ENCODE results near the gene TRABD2B. TPM values are rescaled to one million over a fixed set of nuclear protein-coding genes. Genes with fewer than 3 reads are reported as not detected.

Gene TRABD2B
- total RNA-seq, 1 donor from 2014 or later, result 0.64 TPM

DNA sequence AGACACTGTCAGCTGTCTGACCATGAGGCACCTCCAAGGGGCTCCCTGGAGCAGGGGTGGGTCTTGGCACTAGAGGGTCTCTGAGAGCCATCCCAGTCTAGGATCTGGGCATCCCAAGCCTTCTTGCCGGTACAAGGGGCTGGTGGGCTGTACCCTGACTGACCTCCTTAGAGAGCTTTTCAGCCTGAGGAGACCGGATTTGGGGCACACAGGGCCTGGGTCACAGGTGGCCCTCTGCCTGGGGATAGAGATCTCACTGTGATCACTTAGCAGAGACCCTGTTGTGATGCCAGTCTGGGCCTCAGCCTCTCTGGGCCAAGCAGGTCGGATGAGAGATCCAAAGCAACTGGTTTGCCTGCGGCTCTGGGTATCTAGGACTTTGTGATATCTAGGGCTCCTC is 227.2 kb downstream of the TRABD2B start:
- ATAC-seq, result no peak

DNA sequence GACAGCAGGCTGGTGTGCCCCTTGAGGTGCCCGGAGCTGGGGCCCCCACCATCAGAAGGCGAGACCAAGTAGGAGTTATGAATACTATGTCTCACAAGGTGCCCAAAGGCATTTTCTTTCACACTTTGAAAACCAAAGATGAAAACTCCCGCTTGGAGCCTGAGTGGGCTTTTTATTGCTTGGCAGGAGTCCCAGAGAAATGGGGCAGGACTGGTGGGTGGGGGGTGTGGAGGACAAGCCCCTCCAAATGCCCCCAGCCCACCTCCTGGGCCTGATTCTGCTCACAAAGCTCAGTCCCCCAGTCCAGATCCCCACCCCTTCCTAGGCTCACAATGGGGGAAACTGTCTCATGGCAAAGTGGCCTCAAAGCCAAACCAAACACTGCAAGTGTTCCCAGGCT is 227.9 kb downstream of the TRABD2B start:
- ATAC-seq, result no peak

DNA sequence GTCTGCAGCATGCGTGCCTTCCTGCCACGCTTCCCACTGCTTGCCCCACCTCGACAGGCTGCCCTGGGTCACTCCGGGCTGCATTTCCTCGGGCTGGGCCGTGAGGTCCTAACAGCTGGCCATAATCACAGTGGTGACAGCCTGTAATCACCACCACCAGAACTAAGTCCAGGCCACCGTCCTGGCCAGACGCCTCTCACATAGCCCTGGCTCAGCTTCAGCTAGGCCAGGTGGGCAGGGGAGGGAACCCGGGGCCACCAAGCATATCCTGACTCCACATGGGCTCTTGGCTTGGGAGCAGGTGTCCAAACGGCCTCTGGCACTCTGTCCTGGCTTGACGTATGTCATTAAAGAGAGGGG is 229.5 kb downstream of the TRABD2B start:
- no peak for ATAC-seq

DNA sequence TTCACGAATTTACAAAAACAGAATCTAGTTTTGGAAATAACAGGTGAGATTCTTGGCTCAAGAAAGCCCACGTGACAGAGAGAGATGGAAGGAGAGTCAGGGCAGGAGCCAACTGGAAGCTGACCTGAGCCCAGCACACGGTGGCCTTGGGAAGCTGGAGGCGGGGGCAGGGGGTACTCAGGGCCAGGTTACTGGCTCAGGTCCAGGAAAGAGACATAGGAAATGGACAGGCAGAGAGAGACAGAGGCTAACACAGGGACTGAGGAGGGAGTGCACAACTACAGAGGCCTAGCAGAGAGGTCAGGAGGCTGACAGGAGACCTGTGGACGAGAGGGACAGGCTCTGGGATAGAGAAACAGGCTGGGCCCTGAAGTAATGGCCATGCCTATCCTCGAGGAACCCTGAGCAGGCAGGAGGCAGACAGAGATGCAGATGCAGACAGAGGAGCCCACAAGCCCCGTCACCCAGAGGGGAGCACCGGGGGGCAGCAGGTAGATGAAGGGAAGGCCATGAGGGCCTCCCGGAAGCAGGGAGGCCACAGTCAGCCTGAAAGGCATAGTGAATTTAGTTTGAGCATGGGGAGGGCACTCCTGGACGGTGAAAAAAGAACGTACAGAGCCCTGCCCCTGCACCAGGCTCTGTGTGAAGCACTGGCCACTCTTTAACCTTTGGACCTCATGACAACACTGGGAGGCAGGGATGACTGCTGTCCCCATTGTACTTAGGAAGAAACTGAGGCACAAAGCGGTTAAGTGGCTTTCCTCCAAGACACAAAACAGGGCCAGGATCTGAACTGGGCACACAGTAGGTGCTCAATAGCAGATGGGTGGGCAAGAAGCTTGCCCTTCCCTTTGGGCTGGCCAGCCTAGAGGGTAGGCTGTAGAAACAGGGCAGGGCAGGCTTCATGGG is 230.1 kb downstream of the TRABD2B start:
- ATAC-seq, result no peak

DNA sequence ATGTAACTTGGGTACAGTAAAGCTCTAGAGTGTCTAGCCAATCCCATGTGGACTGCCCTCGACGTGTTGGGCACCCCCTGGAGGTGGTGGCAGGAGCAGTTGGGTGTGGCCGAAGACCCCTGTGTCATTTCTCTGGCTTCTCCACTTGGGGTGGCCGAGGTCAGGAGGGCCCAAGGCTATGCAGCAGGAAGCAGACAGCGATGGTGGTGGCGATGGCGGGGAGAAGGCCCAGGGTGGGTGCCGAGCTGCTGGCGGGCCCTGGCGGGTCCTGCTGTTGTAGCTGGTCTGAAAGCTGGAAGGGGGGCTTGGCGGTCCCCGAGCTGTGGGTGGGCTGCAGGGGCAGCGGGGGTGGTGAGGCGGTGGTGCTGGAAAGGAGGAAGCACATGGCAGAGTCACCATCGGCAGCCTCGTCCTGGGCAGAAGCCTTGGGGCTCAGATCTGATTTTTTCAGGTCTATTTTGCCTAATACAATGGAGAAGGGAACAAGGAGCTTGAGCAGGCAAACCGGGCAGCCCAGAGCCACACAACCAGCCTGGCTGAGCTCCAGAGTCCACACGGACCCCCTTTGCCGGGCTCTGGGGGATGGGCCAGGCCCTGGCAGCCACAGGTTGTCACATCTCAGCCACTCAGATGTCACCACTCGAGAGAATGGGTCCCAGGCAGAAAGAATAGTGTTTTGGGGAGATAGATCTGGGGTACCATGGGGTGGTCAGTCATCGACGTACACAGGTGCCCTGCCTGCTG is 231.3 kb downstream of the TRABD2B start:
- ATAC-seq, result no peak

DNA sequence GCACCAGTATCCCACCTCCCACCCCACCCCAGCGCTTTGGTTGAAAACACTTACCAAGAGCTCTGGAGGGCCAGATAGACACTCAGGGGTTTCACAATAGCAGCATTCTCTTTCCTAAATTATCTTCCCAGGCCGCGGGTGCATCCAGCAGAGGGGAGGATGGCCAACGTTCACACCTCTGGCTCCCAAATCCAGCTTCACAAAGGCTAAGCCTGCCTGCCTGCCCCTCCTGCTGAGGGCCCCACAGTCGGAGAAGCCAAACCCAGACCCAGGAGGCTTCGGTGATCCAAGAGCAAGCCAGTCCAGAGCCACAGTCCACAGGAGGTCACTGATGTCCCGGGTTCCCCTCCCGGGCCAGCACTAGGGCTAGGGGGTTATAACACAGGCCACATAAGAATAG is 231.9 kb downstream of the TRABD2B start:
- ATAC-seq, result no peak

DNA sequence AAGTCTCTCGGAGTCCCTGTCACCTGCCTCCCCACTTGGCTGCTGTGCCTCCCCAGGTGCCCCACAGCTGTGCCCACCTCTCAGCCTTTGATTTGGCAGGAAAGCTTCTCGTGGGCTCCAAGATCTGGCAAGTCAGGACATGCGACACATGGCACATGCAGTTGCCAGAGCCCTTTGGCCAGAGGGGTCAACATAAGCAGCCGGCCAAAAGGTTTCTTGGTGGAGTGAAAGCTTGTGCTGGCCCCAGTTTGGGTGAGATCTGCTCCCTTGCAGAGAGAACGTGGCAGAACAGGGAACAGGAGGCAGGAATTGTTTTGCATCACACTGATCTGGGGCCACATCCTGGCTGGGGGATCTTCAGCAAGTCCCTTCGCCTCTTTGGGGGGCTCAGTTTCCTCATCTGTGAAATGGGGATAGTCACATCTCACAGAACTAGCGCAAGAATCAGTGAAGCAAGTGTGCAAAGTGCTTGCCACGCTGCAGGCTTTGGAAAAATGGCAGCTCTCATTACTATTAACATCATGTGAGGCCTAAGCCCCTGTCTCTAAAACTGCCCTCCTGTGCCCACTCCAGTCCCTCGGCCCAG is 232.6 kb downstream of the TRABD2B start:
- no peak for ATAC-seq

DNA sequence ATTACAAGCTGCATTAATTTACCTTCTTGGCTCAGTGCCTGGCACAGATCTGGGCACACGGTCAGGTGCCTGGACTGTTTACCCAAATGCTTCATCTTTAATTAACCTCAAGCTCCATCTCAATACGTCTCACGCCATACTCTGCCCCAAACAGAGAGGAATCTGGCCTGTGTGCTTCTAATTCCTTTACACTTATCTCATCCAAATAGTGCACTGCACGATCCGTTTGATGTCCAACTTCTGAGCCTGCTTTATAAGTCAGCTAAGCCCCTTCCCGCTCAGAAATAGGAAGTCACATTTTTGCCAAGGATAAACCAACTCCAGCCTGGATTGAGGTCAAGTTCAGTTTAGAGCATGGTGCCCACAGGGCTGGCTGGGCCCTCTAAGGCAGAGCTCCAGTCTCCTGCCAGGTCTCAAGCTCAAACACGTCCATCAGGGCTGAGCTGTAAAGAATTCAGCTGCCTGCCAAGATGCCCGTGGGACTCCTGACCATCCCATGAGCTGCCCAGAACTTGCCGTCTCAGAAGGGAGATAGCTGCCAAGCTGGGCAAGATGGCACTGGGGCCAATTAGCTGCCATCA is 233.5 kb downstream of the TRABD2B start:
- ATAC-seq, result peak; percentile 78

DNA sequence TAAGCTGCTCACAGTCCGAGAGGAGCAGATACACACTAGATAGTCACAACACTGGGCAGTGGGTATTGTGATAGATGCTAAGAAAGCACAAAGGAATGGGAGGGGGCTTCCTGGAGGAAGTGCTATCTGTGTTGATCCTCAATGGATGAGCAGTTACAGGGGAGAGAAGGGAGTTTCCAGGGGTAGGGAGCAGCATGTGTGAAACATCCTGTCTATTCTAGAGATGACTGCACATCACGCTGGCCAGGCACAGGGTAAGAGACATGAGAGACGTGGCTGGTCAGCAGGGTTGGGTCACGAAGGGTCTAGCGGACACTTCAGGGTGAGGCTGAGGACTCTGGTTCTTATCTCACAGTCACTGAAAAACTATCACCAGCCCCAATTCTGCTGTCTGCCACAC is 235.2 kb downstream of the TRABD2B start:
- no peak for ATAC-seq

DNA sequence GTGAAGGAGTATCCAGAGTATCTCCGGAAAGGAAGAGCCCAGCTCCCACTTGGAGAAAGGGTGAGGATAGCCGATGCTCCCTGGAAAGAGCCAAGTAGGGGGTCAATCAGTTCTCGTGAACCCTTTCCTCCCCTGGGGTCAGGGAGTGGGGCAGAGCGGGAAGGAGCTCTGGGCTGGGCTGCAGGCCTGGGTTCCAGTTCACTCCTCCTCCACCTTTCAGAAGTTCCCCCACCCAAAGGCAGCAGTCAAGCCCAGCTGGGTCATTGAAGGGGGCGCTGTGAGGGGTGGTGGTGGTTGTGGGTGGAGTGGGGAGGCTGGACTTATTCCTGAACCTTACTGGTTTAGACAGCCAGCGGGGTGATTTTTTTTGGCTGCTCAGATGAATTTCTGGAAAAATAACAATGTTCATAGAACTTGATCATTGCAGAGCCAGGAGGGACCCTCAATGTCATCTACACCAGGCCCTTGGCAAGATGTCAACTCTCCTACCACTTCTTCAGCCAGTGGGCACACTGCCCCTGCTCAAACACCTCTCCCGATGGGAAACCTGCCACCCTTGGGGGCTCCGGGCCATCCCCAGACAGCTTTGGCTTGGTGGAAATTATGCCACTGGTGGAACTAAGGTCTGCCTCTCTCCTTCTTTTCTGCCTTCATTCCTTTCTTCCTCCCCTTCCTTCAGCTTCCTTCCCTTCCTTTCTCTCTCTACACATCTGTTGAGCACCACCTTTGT is 235.8 kb downstream of the TRABD2B start:
- no peak for ATAC-seq

DNA sequence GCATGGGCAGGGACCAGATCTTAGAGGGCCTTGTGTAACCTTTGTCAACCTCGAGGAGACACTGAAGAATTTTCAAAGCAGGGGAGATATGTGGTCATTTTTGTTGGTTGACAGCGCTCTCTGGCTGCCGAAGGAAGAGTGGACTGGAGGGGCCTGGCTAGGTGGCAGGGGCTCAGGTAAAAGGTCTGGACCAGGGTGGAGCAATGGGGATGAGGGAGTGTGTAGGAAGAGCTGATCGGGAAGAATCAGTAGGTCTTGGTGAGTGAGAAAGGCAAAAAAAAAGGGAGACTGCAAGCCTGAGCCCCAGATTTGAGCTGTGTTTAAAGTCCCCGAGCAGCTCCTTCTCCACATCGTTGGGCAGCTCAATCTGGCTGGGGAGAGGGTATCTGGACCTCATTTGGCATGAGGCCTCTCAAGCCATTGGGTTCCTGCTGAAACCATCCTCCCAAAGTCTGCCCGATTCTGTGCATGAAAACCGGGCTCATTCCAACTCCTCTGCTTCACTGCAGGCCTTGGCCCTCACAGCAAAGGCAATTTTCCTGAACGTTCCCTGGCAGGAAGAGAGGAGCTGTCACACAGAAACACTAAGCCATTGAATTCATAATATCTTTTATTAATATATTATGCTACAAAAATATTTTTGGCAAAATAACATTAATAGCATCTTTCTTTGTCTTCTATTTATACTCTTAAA is 237.1 kb downstream of the TRABD2B start:
- ATAC-seq, result no peak

DNA sequence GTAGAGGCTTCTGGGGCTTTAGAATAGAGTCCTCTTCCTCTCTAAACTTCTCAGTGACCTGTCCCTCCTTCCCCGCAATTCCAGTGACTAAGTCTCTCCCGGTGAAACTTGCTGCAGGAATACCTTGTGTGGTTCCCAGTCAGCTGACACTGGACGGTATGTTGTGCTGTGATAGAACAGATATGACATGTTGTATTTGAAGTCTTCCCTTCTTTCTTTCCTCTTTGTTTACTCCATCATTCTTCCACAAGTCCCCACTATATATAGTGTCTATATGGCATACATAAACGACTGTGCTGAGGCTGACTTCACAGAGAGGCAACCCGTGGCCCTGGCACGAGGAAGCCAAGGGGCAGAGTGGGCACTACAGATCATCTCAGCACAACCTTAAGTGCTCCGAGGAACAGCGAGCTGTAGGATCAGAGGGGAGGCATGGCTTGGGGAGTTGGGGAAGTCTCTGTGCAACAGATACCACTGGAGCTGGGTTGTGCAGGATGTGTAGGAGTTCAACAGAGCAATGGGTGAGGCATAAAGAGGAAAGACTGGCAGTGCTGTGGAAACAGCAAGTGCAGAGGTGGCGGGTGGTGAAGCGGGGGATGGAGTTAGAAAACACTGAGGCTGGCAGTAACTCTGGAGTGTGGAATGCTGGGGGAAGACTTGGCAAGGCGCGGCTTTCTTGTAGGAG is 237.8 kb downstream of the TRABD2B start:
- no peak for ATAC-seq

DNA sequence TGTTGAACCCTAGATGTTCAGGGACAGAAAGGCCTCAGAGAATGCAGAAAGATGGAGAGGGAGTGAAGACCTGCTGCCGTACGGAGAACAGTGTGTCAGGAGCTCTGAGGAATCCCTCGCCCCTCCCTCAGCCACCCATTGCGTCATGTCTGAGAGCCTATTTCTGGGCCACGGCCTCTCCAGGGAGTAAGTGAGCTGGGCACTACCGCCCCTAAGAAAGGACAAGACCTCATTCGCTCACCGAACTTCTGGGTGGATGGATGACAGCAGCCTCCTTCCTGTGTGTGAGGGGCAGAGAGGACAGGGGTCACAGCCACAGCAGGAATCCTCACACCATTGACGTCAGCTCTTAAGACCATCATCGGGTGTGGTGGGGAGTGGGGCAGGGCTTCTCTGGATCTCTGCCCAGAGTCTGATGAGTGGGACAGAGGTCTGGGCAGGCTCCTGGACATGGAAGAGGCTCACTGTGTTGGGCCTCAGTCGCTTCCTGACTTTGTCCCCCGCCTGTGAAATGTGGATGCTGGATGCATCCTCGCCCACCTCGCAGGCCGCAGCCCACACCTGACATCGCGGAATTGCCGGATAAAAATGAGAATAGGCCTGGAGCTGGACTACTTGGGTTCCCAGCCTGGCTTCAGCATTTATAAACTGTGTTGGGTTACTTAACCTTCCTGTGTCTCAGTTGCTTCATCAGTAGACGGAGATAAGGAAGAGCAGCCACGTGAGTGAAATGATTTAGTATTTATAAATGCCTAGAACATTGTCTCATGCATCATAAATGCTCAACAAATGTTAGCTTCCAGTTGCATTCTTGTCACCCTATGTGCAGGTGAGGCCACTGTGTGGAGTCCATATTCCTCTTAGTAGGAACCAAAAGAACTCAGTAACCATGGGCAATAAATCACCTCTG is 238.6 kb downstream of the TRABD2B start:
- no peak for ATAC-seq

DNA sequence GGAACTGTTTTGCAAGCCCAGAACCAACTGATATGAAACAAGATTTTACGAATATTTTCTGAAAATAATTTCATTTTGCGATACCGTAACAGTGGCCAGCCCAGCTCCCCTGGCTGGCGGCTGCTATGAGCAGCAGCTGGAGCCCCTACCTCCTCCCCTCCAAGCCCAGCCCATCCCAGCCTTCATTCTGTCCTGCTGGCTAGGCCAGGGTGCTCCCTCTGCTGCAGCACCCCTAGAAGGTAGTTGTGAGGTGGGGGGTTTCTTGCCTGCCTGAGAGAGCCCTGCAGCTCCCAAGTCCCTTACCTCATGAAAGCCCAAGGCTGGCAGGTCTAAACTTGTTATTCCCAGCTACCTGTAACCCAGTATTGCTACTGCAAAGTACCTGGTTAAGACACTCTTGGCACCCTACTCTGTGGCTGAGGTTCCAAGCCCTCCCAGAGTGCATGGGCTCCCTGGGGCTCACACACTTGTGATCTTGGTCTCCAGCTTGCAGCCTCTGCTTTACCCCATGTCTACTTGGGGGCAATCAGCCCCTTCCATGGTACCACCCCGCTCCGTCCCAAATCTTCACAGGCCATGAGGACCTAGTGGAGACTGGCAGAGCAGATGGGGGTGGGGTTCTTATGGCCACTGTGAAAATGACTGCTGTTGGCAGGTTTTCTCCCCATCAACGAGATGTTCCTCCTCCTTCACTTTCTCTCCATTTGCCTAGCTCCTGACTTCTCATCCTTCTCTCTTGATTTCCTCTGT is 239.8 kb downstream of the TRABD2B start:
- peak; percentile 39 for ATAC-seq

DNA sequence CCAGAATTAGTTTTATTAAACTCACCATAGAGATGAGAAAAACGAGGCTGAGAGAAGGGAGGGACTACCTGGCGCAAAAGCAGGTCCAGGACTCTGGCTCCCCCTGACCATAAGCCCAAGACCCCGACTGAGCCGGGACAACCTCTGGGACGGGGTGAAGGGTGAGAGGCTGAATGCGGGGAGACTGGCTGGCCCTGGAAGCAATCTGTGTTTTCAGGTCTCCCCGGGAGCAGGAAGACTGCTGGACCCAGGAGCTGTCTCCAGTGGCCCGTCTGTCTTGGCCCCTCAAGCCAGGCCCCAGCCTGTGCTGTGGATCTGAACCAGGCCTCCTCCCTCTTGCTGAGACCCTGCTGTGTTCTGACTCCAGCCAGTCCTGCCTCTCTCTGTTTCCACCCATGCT is 240.8 kb downstream of the TRABD2B start:
- ATAC-seq, result no peak

DNA sequence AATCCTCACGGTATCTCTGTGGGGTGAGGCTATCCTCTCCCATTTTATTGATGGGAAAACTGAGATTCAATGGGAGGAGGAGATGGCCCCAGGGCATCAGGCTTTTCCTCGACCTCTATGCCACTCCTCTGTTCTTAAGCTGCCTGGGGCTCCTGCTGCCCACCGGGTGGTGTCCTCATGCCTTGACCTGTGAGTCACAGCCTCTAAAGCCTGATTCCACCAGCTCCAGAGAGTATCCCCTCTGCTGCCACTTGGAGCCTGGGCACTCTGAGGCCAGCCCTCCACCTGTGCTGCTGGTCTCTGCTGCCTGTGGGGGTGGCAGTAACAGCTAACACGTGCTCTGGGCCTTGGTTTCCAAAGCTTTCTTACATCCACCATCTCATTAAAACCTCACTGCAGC is 241.2 kb downstream of the TRABD2B start:
- ATAC-seq, result no peak

DNA sequence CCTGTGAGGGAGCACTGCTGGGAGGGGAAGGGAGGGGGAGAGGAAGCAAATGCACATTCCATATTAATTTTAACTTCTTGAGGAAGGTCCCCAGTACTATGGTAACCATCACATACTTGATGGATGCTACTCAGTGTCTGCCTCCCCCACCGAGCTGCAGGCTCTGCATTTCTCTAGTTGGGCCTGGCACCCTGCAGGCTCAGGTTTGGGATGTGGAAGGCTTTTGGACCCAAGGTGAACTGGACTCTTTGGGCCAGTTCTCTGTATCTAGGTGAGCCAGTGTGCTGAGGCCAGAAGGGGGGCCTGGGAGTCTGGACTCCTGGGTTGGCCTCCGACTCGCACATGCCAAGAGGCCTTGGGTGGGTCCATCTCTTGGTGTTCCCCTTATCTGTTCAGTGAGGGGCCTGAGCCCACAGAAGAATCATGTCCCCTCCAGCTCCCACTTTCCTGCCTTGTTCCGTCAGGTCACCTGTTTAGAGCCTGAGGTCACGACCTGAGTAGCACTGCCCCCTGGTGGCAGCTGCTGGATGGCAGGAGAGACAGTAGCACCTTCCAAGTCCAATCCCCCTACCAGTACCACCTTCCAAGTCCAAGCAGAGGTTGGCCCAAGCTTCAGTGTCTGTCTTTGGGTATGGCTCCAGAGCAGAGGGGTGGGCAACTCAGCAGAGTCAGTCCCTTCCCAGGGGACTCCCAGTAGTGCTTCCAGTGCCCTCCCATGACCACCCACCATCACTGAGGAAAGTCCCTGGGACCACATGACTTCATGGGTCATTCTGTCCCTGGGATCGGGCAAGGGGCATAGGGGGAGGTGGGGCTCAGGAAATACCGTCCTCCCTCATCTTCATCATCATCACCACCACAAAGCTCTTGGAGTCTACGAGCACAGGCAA is 241.8 kb downstream of the TRABD2B start:
- ATAC-seq, result no peak

DNA sequence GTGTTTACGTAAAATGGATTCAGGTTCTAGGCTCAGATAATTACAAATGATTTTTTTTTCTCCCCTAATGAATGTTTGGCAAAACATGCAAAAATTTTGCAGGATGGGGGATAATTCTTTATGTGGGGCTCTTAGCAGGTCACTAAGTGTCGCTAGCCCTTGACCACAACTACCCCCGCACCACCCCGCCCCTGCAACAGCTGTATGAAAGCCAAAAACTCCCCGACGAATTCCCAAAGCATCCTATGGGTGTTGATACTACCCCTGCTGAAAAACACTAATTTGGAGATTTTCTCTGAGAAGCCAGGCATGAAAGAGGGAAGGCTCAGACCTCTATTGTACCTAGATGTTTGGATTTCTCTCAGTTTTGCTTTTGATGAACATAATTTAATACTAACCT is 243.0 kb downstream of the TRABD2B start:
- ATAC-seq, result no peak

Measured in esophagus mucosa (tissue), 1 donor.